HT-29 (cell line): ENCODE results near the gene BCAN. TPM values are rescaled to one million over a fixed set of nuclear protein-coding genes. Genes with fewer than 3 reads are reported as not detected.
"Not testable (repeated sequence)": the region's sequence is repeated elsewhere in the genome, so short reads cannot be mapped to it uniquely, and the experiment has no call there.

Experiments
- DNase-seq: peaks from one replicate; pipeline ENCODE4 v3.0.0-alpha.2; 2015; ENCODE audit warnings: low spot score
- total RNA-seq: library from RNA; depleted of rRNA; stranded (reverse); fragments of >200 nt; shearing (Covaris generic); gene quantifications from 2 replicates; pipeline ENCODE4 v1.2.3, GENCODE V29; 2014; rRNA removed

The BCAN gene, protein sequence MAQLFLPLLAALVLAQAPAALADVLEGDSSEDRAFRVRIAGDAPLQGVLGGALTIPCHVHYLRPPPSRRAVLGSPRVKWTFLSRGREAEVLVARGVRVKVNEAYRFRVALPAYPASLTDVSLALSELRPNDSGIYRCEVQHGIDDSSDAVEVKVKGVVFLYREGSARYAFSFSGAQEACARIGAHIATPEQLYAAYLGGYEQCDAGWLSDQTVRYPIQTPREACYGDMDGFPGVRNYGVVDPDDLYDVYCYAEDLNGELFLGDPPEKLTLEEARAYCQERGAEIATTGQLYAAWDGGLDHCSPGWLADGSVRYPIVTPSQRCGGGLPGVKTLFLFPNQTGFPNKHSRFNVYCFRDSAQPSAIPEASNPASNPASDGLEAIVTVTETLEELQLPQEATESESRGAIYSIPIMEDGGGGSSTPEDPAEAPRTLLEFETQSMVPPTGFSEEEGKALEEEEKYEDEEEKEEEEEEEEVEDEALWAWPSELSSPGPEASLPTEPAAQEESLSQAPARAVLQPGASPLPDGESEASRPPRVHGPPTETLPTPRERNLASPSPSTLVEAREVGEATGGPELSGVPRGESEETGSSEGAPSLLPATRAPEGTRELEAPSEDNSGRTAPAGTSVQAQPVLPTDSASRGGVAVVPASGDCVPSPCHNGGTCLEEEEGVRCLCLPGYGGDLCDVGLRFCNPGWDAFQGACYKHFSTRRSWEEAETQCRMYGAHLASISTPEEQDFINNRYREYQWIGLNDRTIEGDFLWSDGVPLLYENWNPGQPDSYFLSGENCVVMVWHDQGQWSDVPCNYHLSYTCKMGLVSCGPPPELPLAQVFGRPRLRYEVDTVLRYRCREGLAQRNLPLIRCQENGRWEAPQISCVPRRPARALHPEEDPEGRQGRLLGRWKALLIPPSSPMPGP
- not detected in 2 replicates for total RNA-seq

DNA sequence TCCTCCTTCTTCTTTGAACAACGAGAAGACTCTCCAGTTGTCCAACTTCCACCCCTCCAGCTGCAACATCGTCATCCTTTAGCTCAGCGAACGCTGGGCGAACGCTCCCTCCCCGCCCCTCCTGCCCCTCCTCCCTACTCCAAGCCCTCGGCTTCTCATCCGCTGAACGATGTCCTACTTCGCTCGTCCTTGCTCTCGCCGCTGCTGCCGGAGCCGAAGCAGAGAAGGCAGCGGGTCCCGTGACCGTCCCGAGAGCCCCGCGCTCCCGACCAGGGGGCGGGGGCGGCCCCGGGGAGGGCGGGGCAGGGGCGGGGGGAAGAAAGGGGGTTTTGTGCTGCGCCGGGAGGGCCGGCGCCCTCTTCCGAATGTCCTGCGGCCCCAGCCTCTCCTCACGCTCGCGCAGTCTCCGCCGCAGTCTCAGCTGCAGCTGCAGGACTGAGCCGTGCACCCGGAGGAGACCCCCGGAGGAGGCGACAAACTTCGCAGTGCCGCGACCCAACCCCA lies at the start of gene BCAN:
TSS of gene BCAN (plus strand) at position 357 of the 504 bp plus-strand sequence. CDS start 3,938 bp downstream, outside the sequence.
- DNase-seq = no peak

DNA sequence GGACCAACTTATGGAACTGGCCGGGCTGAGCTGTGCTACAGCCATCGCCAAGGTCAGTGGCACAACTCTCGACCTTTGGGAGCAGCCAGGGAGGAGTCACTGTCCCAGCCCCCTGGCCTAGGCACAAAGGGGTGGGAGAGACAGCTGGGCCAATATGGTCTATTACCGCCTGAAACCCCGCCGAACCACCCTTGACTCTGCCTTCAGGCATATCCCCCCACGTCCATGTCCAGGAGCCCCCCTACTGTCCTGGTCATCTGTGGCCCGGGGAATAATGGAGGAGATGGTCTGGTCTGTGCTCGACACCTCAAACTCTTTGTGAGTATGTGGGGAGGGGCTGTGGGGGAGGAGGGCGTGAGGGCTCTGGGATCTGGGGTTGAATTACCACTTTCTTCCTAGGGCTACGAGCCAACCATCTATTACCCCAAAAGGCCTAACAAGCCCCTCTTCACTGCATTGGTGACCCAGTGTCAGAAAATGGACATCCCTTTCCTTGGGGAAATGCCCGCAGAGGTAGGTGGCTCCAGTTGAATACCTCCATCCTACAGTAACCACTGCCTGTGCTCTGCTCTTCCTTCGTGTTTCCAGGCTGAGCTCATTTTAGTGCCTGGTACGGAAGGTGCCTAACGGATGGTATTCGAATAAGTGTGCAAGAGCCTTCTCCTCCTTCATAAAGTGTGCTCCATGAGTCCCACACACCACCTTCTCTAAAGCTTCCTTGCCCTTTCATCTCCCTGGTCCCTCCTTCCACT lies 49.6 kb upstream of the BCAN start:
- no peak for DNase-seq

DNA sequence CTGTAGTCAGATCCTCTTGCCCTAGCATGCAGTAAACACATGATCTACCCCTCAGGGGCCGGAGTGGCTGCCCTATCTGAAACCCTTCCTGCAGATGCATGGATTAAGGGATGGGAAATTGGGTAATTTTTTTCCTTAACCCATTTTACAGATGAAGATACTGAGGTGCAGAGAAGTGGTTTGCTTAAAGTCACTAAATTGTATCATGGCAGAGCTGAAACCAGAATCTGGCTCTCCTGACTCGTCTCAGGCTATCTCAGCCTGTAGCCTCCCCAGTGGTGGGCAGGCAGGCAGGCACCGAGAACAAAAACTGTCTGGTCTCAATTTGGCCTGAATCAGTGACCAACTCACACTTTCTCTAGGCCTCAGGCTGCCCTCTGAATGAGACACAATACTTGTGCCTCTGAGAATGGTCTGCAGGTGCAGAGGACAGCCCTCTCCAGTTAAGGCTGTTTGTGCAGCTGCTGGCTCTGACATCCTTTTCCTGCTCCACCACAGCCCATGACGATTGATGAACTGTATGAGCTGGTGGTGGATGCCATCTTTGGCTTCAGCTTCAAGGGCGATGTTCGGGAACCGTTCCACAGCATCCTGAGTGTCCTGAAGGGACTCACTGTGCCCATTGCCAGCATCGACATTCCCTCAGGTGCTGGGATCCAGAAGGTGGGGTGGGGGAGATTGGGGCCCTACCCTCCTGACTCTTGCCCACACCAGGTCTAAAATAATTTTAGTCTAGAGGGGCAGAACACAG lies 48.8 kb upstream of the BCAN start:
- no peak for DNase-seq

DNA sequence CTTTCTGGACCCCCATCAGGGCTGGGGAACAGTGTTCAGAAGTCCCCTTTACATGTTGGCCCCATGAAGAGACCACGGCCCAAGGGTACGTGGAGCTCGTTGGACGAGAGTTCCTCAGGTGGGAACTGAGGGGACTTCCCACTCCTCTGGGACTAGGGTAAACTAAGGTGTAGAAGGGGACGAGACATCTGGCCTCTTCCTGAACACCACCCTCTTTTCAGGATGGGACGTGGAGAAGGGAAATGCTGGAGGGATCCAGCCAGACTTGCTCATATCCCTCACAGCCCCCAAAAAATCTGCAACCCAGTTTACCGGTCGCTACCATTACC lies 48.3 kb upstream of the BCAN start:
- no peak for DNase-seq

DNA sequence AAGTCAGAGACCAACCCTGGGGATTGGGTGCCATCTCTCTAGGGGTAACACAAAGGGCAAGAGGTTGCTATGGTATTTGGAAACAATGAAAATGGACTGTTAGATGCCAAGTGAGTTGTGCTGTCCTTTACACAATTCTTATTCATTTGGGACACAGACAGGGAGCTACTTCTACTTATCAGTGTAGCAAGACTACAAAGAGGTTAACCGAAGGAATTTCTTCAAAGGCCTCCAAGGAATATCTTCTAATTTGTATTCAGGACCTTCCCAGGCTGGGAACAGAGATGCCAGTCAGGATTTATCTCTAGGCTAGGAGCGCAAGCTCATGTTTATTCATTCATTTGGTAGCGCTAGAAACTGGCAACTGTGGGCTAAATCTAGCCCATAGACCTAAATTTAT lies 47.7 kb upstream of the BCAN start:
- no peak for DNase-seq

DNA sequence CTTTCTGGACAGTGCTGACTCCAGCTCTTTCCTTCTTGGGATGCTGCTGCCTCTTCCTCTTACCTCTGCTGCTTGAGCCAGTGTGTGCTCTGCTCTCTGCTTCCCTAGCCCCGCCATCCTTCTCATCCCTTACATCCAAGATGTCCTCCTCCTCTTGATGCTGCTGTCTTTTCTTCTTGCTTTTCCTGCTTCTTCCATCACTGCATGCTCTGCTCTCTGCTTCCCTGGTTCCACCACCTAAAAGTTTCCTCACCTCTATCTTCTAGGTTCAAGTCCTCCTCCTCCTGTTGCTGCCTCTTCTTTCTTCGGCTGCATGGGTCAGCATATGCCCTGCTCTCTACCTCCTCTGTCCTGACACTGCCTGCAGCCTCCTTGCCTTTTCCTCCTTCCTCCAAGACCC lies 46.9 kb upstream of the BCAN start:
- no peak for DNase-seq

DNA sequence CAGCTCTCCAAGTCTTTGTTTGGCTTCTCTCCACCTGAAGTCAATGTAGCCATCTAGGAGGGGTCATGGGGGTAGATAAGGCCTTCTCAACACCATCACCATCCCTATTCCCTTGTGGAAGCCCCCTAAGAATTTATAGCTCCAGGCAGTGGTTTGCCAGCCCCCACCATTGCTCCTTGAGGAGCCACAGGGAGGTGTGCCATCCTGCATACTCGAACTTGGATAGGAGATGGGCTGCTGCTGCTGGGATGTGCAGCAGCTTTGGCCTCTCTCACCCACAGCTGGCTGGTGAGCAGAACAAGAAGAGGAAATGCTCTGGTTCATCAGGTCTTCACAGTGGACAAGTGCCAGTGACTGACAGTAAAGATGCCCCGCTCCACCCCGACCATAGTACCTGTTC lies 45.5 kb upstream of the BCAN start:
- no peak for DNase-seq

DNA sequence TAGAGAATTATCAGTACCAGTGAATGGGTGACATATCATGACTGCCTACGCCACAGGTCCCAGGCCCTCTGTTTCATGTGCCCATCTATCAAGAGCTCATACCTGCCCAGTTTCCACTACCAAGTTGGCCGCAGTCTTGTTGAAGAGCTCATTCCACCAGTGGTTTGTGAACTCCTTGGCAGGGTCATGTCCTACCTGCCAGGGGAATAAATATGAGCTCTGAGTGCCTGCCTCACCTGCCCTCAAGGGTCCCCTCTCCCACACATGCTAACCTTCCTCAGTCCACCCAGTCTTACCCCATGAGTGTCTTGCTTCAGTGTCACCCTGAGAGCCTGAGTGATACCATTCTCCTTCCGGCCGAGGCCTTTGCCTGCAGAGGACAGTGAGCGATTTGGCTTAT lies 43.8 kb upstream of the BCAN start:
- DNase-seq = no peak

DNA sequence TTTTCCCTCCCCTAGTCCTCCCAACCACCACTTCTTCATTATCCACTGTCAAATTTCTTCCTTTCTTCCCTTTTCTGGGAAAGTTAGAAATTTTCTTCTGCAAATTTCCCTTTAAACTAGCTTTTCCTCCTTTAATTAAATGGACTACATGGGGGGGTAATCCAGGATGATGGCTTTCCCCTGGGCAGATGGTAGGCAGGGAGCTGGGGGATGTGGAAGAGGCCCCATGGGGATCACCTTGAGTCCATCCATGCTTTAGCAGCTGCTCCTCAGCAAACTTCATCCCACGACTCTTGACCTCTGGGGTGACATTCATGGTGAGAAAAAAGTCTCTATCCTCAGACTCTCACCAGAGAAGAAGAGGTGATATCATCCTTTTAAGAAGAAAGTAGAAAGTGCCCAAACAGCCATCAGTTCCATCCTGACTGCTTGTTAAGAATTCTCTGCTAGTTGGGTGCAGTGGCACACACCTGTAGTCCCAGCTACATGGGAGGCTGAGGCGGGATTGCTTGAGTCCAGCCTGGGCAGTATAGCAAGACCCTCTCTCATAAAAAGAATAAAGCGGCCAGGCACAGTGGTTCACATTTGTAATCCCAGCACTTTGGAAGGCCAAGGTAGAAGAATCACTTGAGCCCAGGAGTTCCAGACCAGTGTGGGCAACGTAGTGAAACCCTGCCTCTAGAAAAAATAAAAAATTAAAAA lies 43.0 kb upstream of the BCAN start:
- no peak for DNase-seq

DNA sequence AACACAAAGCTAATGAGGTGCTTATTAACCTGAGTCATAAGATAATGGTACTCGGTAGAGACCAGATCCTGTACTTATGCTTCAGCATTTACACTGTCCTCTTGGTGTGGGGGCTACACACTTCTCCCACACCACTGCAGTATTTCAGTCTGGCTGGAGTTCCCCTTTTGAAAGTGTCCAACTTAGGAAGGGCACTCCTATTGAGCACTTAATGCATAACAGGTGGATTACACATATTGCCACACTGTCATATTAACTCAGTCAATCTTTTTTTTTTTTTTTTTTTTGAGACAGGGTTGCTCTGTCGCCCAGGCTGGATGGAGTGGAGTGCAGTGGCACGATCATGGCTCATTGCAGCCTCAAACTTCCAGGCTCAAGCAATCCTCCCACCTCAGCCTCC lies 42.1 kb upstream of the BCAN start:
- DNase-seq = peak; percentile 26

DNA sequence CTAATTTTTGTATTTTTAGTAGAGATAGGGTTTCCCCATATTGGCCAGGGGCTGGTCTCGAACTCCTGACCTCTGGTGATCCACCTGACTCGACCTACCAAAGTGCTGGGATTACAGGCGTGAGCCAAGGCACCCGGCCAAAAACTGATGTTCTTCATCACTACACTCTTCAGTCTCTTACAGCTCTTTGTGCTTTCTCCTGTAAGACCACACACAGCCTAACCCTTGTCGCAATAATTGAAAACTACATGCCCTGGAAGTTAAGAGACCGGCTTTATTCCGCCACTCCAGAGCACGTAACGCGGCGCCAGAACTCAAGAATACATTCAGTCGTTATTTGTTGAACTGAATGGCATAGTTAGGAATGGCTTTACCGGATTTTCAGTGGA lies 41.2 kb upstream of the BCAN start:
- no peak for DNase-seq

DNA sequence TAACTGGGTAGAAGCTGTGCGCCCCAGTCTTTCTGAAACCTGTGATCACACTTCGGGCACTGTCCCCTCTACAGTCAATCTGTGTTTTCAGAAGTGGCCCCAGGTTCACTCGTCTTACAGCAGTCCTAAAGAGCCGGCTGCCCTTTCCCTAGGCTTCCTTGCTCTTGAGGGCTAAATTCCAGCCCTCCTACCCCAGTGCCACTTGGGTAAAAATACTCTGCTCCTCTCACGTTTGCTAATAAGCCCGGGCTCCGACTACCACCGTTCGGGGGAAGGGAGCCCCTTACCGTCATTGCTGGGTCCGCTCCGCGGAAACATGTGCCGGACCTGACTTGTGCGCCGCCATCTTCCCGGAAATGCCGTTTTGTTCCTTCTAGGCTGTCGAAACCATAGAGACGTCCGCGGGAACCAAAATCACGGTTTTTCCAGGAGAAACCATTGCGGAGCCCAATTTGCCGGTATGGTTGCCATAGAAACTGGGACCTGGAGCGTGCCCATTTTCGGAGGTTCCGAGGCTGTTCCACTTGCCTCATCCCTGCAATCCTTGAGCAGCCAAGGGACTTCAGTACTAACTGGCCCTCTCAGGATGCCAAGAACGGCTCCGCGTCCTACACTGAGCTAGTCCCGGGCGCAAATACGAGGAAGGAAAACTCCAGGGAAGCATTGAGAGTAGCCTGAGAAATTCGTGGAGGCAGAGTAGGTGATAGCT lies 40.6 kb upstream of the BCAN start, which contains the start of gene GPATCH4:
TSS of gene GPATCH4 (minus strand) at position 358 of the 709 bp plus-strand sequence.
- peak; percentile 80 for DNase-seq

DNA sequence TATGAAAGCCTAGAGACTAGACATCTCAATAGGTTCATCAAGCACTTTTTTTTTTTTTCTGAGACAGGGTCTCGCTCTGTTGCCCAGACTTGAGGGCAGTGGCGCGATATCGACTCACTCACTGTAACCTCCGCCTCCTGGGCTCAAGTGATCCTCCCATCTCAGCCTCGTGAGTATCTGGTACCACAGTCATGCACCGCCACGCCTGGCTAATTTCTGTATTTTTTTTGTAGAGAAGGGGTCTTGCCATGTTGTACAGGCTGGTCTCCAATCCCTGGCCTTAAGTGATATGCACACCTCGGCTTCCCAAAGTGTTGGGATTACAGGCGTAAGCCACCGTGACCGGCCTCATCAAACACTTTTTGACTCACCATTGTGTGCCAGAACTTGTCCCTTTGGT lies 40.0 kb upstream of the BCAN start:
- DNase-seq = no peak

DNA sequence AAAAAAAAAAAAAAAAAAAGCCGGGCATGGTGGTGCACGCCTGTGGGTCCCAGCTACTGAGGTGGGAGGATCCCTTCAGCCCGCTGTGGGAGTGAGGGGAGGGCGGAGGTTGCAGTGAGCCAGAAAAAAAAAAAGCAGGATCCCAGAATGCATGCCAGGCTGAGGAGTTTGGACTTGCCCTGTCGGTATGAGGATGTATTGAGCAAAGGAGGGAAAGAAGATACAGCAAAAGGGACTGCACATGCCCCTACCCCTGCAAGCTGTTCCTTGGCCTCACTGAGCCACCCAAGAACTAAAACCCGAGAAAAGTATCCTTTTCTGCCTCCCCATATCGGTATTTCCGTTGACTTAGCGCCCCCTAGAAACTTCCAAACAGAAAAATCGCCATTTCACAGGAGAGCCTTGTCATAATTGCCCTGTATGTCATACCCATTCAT lies 39.3 kb upstream of the BCAN start:
- no peak for DNase-seq

DNA sequence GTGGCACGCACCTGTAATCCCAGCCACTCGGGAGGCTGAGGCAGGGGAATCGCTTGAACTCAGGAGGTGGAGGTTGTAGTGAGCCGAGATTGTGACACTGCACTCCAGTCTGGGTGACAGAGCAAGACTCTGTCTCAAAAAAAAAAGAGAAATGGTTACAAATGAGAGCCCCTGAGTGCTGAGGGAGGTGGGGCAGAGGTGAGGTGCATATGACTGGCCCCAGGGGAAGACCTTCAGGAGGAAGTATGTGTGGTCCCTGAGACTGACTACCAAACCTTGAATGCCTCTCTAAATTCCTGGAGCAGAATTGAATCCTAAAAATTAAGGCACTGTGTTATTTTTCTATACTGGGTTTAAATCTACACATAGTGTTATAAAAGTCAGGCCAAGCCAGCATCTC lies 34.6 kb upstream of the BCAN start:
- not testable (repeated sequence) for DNase-seq

DNA sequence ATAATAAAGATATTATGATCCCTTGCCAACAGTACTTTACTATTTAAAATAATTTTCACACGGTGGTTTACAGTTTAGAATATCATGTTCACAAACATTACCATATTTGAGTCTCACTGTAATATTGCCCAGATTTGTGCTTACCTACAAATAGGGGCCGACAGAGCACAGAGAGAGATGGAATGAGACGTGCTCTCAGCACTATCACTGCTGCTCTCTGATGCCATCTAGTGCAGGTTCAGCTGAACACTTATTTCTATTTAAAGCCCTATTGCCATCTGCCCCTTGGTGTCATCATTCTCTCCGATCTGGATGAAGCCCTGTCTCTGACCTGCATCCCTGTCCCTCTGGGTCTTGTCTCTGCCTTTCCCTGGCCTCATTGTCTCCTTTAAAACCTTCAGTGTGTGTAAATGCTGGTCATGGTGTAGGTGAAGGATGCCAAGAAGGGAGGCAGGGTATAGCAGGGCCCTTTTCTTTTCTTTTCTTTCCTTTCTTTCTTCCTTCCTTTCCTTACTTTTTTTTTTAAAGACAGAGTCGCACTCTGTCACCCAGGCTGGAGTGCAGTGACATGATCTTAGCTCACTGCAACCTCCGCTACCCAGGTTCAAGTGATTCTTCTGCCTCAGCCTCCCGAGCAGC lies 33.8 kb upstream of the BCAN start:
- peak; percentile 83 for DNase-seq

DNA sequence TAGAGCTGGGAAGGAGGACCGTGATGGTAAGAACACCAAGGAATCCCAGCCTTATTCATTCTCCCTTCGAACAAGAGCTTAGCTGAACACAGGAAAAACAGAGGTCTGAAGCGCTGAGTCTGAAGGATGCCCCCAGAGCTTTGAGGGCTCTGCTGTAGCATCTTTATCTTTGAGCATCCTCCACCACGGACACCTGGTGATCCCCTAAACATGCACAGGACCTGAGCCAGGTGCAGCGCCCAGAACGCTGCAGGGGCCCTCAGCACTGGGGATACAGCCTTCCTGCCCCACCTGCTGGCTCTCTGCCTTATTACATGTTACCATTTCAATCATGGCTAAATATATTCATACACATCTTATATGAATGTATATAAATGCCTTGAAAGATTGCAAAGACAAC lies 32.9 kb upstream of the BCAN start:
- peak; percentile 78 for DNase-seq

DNA sequence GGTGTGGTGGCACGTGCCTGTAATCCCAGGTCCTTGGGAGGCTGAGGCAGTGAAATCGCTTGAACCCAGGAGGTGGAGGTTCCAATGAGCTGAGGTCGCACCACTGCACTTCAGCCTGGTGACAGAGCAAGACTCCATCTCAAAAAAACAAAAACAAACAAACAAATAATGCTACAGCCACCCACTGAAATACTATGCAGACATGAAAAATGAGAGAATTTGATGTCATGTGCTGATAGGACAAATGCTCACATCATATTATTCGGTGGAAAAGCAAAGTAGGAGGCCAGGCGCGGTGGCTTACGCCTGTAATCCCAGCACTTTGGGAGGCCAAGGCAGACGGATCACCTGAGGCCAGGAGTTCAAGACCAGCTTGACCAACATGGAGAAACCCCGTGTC lies 31.8 kb upstream of the BCAN start:
- DNase-seq = not testable (repeated sequence)

DNA sequence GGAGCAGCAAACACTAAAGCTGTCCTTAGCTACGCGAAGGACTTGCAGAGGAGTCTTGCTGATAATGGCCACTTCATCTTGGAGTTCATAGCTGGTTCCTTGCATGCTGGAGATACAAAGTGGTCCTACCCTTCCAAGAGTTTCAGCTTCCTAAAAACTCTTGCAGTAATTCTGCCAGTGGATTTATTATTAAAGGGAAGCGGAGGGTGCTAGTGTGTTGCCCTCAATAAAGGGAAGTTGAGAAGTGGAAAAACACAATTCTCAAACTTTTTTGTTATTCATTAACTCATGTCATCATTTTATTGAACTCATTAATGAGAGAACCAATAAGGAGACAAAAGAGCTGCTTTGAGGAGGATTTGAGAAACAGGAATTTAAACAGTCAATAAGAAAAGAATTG lies 29.3 kb upstream of the BCAN start:
- DNase-seq = peak; percentile 50
